Mesenchymal stem cell (in vitro differentiated cells and primary cell): ENCODE measurements around the gene CFAP119.

Experiments used
- DNase-seq: peaks from one replicate; pipeline ENCODE4 v3.0.0-alpha.2; 2013
- H2AFZ ChIP-seq: one replicate; pipeline ENCODE4 v1.6.1; 2013; ENCODE audit warnings: low read depth, mild to moderate bottlenecking, control low read depth, inconsistent platforms, low read length, moderate library complexity
- H2AK5ac ChIP-seq: 2 replicates; pipeline ENCODE4 v1.6.1; 2013; ENCODE audit warnings: low read length, moderate library complexity, mild to moderate bottlenecking, inconsistent platforms; ENCODE audit not compliant: severe bottlenecking
- H2BK120ac ChIP-seq: one replicate; pipeline ENCODE4 v1.6.1; 2013; ENCODE audit warnings: low read depth, mild to moderate bottlenecking, inconsistent platforms, low read length, moderate library complexity
- H2BK12ac ChIP-seq, 2 experiments: one replicate each; pipeline ENCODE4 v1.6.1; 2013; ENCODE audit warnings: inconsistent platforms in 2 of 2, low read length in 2 of 2, mild to moderate bottlenecking in 2 of 2, moderate library complexity in 2 of 2, control low read depth in 1 of 2
- H2BK15ac ChIP-seq: one replicate; pipeline ENCODE4 v1.6.1; 2013; ENCODE audit warnings: mild to moderate bottlenecking, low read depth, inconsistent platforms; ENCODE audit not compliant: poor library complexity, severe bottlenecking
- H2BK5ac ChIP-seq: 2 replicates; pipeline ENCODE4 v1.6.1; 2013; ENCODE audit warnings: low read depth, mild to moderate bottlenecking, low read length, control low read depth, inconsistent platforms; ENCODE audit not compliant: poor library complexity, severe bottlenecking
- H3K14ac ChIP-seq, 2 experiments: one replicate each; pipeline ENCODE4 v1.6.1; 2013; ENCODE audit warnings: inconsistent platforms in 2 of 2, low read length in 2 of 2, control low read depth in 1 of 2, mild to moderate bottlenecking in 1 of 2, moderate library complexity in 1 of 2
- H3K18ac ChIP-seq, 2 experiments: one replicate each; pipeline ENCODE4 v1.6.1; 2013; ENCODE audit warnings: inconsistent platforms in 2 of 2, low read length in 2 of 2, control low read depth in 1 of 2, low read depth in 1 of 2, mild to moderate bottlenecking in 1 of 2
- H3K23ac ChIP-seq, 2 experiments: one replicate each; pipeline ENCODE4 v1.6.1; 2013; ENCODE audit warnings: inconsistent platforms in 2 of 2, low read length in 2 of 2, mild to moderate bottlenecking in 2 of 2, moderate library complexity in 2 of 2, control low read depth in 1 of 2
- H3K27ac ChIP-seq: 2 replicates; pipeline ENCODE4 v1.5.1; 2013; ENCODE audit warnings: mild to moderate bottlenecking, moderate library complexity, low read length, control low read depth, inconsistent platforms; ENCODE audit not compliant: poor library complexity, severe bottlenecking
- H3K27me3 ChIP-seq, 2 experiments: 2 replicates each; pipeline versions ENCODE4 v1.6.1 to v1.7.0; 2013; ENCODE audit warnings: low read length in 2 of 2, mild to moderate bottlenecking in 2 of 2, moderate library complexity in 2 of 2, control low read depth in 1 of 2, inconsistent platforms in 1 of 2; ENCODE audit not compliant: control insufficient read depth in 1 of 2, insufficient read depth in 1 of 2
- H3K36me3 ChIP-seq, 2 experiments: 2 replicates each; pipeline versions ENCODE4 v1.6.1 to v1.7.0; 2013; ENCODE audit warnings: low read length in 2 of 2, control low read depth in 1 of 2, inconsistent platforms in 1 of 2, low read depth in 1 of 2, mild to moderate bottlenecking in 1 of 2; ENCODE audit not compliant: insufficient read depth in 2 of 2, control insufficient read depth in 1 of 2
- H3K4ac ChIP-seq, 2 experiments: one replicate each; pipeline ENCODE4 v1.6.1; 2013; ENCODE audit warnings: inconsistent platforms in 2 of 2, low read length in 2 of 2, mild to moderate bottlenecking in 2 of 2, moderate library complexity in 2 of 2, control low read depth in 1 of 2, low read depth in 1 of 2
- H3K4me1 ChIP-seq: 2 replicates; pipeline ENCODE4 v1.6.1; 2013; ENCODE audit warnings: low read depth, low read length, control low read depth; ENCODE audit not compliant: control insufficient read depth, insufficient read depth
- H3K4me2 ChIP-seq: 2 replicates; pipeline ENCODE4 v1.6.1; 2013; ENCODE audit warnings: low read length, mild to moderate bottlenecking, inconsistent platforms; ENCODE audit not compliant: poor library complexity, severe bottlenecking
- H3K4me3 ChIP-seq, 2 experiments: 2 replicates each; pipeline versions ENCODE4 v1.5.1 to v1.7.0; 2013; ENCODE audit warnings: low read length in 2 of 2, mild to moderate bottlenecking in 2 of 2, control low read depth in 1 of 2, low read depth in 1 of 2; ENCODE audit not compliant: insufficient read depth in 1 of 2
- H3K79me1 ChIP-seq: replicated peaks from 2 replicates; pipeline ENCODE4 v1.6.1; 2013; ENCODE audit warnings: mild to moderate bottlenecking, control low read depth, low read length, inconsistent platforms; ENCODE audit not compliant: poor library complexity, severe bottlenecking
- H3K9ac ChIP-seq: 2 replicates; pipeline ENCODE4 v1.7.0; 2013; ENCODE audit warnings: mild to moderate bottlenecking, low read length, moderate library complexity
- H3K9me3 ChIP-seq: 2 replicates; pipeline ENCODE4 v1.7.0; 2013; ENCODE audit warnings: mild to moderate bottlenecking, low read length; ENCODE audit not compliant: control insufficient read depth
- H4K8ac ChIP-seq: one replicate; pipeline ENCODE4 v1.6.1; 2013; ENCODE audit warnings: inconsistent platforms, mild to moderate bottlenecking, low read length, moderate library complexity
- H4K91ac ChIP-seq: one replicate; pipeline ENCODE4 v1.6.1; 2013; ENCODE audit warnings: mild to moderate bottlenecking, low read length, inconsistent platforms
- WGBS: methylation state at CpG from one replicate; pipeline ENCODE4 v1.1.7; 2013; ENCODE audit warnings: mixed read lengths; 5-methylcytosine and 5-hydroxymethylcytosine counted together

CFAP119 gene

GRCh38 chr16:30786115-30786935, 24.5 kb upstream of the CFAP119 start:
- Histone ChIP-seq H2BK120ac (peak overlapping the region; percentile 54), H2BK5ac (peak overlapping the region; percentile 36), H2AFZ (no peak overlapping the region), H4K8ac (peak overlapping the region; percentile 73), H2BK15ac (peak overlapping the region; percentile 54), H3K9me3 (no peaks in the 10 kb centered on the region), H3K23ac (no peak overlapping the region), H3K4ac (peak overlapping the region; percentile 32 to 89), H3K4me2 (peak overlapping the region; percentile 81), H3K4me3 (peak overlapping the region; percentile 67 to 91), H3K14ac (peak overlapping the region in 1 of 2 experiments; percentile 90), H3K18ac (peak overlapping the region; percentile 13 to 86), H2BK12ac (no peak overlapping the region), H3K27me3 (no peaks in the 10 kb centered on the region), H2AK5ac (no peak overlapping the region), H4K91ac (peak overlapping the region; percentile 66), H3K9ac (peak overlapping the region; percentile 93), H3K27ac (peak overlapping the region; percentile 28), H3K36me3 (peaks cover 24 to 41% of the 10 kb centered on the region in 2 experiments), H3K4me1 (peaks cover 11% of the 10 kb centered on the region), H3K79me1 (peaks cover 28% of the 10 kb centered on the region)
- DNase-seq, result peak; percentile 85
- WGBS, result 9% methylated on average over 33 of the region's 57 CpGs

DNA sequence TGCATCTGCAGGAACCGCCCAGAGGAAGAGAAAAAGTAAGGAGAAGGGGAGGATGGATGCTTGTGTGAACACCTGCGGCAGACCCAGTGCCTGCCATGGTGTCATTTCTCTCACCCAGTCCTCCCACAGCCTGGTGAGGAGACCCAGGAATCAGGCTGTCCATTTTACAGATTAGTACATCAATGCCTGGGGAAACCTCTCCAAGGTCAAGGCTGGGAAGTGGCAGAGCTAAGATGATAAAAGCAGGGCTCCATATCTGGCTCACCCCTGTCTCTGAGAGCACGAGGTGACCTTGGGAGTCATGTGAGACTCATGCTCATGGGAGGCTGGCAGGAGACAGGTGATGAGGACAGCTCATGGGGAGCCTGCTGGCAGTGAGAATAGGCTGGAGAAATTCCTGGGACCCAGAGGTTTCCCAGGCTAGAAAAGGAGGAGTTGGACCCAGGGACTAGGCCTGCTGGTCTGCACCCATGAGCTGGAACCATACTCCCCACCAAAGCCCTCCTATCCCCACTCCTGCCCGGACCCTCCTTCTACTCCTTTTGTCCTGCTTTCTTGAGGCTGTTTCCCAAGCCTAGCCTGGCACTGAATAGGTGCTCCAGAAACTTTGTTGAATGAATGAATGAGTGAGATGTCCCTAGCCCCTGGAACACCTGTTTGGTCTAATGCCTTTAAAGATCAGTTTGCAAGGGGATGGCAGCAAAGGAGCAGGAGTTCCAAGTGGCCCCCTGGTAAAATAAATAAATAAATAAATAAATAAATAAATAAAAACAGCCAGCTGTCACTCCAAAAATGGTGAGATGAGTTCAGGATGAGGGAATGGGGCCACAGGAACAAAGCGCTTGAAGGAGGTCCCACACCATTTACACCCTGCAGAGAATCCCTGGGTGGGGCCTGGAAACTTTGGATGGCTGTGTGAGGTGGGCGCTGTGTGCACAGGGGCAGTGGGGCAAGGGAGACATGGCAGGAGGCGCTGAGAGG, 23.6 kb upstream of the CFAP119 start:
- H2BK12ac ChIP-seq, result no peak overlapping the region
- no peak overlapping the region for H2AFZ ChIP-seq
- peak overlapping the region; percentile 66 for H4K91ac ChIP-seq
- no peaks in the 10 kb centered on the region for H3K9me3 ChIP-seq
- no peak overlapping the region for H3K14ac ChIP-seq
- no peak overlapping the region for H2AK5ac ChIP-seq
- H3K9ac ChIP-seq, result peak overlapping the region; percentile 85
- H3K27ac ChIP-seq, result no peak overlapping the region
- H2BK120ac ChIP-seq, result no peak overlapping the region
- peak overlapping the region; percentile 67 to 81 for H3K4me3 ChIP-seq
- H2BK5ac ChIP-seq, result no peak overlapping the region
- H3K23ac ChIP-seq, result peak overlapping the region in 1 of 2 experiments; percentile 74
- no peak overlapping the region for H3K4ac ChIP-seq
- H3K4me1 ChIP-seq, result peaks cover 11% of the 10 kb centered on the region
- peak overlapping the region; percentile 81 for H3K4me2 ChIP-seq
- no peaks in the 10 kb centered on the region for H3K27me3 ChIP-seq
- no peak for DNase-seq
- H2BK15ac ChIP-seq, result peak overlapping the region; percentile 54
- WGBS, result 85% methylated on average over 4 of the region's 7 CpGs
- peak overlapping the region; percentile 73 for H4K8ac ChIP-seq
- no peak overlapping the region for H3K18ac ChIP-seq
- H3K79me1 ChIP-seq, result peaks cover 34% of the 10 kb centered on the region
- H3K36me3 ChIP-seq, result peaks cover 26 to 46% of the 10 kb centered on the region in 2 experiments

DNA sequence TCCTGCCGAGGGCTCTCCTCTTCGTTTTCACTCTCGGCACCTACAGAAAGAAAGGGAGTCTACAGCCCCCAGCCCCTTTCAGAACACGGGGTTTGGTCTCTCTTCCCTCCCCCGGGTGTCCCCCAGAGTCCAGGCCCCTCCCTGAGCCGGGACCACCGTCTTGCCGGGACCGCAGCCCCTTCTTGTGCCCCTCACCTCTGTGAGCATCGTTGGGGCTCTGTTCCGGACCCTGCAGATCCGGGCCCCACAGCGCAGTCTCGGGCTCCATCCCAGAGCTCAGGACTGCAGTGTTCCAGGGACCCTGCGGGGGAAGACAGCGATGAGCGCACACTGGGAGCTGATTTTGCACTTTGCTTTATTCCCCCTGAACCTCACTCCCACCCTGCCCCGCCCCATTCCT, 22.4 kb upstream of the CFAP119 start:
- WGBS, result 97% methylated on average over 18 of the region's 18 CpGs

More for the DNA sequence above, 22.4 kb upstream of the CFAP119 start:
- Histone ChIP-seq H3K4me1 (peaks cover 11% of the 10 kb centered on the region), H3K9me3 (no peaks in the 10 kb centered on the region), H3K4me2 (no peak overlapping the region), H3K27ac (no peak overlapping the region), H2BK15ac (no peak overlapping the region), H3K18ac (no peak overlapping the region), H3K27me3 (no peaks in the 10 kb centered on the region), H3K4me3 (no peak overlapping the region), H3K9ac (no peak overlapping the region), H4K91ac (no peak overlapping the region), H2BK120ac (no peak overlapping the region), H3K79me1 (peaks cover 40% of the 10 kb centered on the region), H2BK5ac (no peak overlapping the region), H2BK12ac (no peak overlapping the region), H2AK5ac (no peak overlapping the region), H3K14ac (no peak overlapping the region), H4K8ac (no peak overlapping the region), H3K4ac (no peak overlapping the region), H2AFZ (no peak overlapping the region), H3K36me3 (peaks cover 31 to 58% of the 10 kb centered on the region in 2 experiments), H3K23ac (no peak overlapping the region)
- no peak for DNase-seq
